Measurements from ENCODE around the gene DPH3. TPM values are rescaled to one million over a fixed set of nuclear protein-coding genes. Genes with fewer than 3 reads are reported as not detected.
A peak's percentile ranks its signal among the peaks of the same experiment; 100 is the strongest.

The DPH3 gene
- total RNA-seq, 1 experiment from 2014 or later = 27.8 TPM

DNA sequence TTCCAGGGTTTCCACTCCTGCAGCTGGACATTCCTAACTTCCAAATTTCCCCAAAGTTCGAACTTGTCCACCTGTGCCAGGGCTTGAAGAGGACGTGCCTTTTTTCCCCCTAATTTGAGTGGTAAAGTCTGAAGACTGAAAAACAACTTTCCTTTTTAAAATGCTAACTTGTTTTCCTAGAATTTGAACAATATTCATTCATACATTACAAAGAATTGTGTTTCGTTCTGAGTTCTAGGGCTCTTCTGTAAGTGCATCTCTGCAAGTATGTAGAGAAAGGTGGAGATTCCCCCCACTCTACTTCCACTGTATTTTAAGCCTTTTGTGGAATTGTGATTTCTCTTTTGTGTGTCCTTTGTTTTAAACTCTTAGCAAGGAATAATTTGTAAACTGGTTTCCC is 9.4 kb downstream of the DPH3 start:
- POLR2A ChIA-PET = no interaction called here
- no peak overlapping the region for H3K4me3 Mint-ChIP-seq

DNA sequence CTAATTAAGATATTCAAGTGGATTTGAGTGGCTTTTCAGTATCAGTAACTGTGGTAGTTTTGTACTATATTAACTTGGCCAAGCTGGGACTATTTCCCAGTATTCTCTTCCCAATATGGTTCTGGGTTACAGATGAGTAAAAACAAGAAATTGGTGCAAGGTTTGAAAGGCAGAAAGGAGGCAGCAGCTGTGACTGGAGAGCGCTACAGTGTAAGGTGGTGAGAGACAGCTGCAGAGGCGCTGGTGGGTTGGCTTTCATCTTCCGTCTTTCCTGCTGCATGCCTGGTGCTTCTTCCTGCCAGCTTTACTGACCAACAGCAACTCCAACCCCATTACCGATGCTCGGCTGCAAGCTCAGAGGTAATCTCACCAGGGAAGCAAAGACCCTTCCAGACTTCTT is 9.8 kb downstream of the DPH3 start:
- TF ChIP-seq NR1H2 (CRISPR knock-in tag; IDR thresholded peaks at IDR 0.05) (no peak), ZNF425 (CRISPR knock-in tag; conservative IDR thresholded peaks at IDR 0.05) (no peak)
- no peaks in the 10 kb centered on the region; the same call in 1 of the 2 replicates for H3K27me3 Mint-ChIP-seq (ENCODE audit: low read depth)
- peaks cover 27% of the 10 kb centered on the region for H3K4me1 Mint-ChIP-seq
- DNase-seq (ENCODE audit: low spot score) = no peak
- ChIA-PET CTCF (interaction anchor here (0.9 kb wide), 2 partner anchors 77 to 204 kb away, joined by 3 read pairs; no protein-coding TSS in a partner anchor), POLR2A (no interaction called here)
- peak; percentile 29; the same call in 1 of the 2 replicates for ATAC-seq
- H3K36me3 Mint-ChIP-seq = peaks cover 3% of the 10 kb centered on the region
- H3K4me3 Mint-ChIP-seq = no peak overlapping the region
- H3K27ac Mint-ChIP-seq = 0 out of 2 replicates have a peak overlapping the region, but pooled peaks have one; percentile 24
- no peaks in the 10 kb centered on the region for H3K9me3 Mint-ChIP-seq

More for the DNA sequence above, 9.4 kb downstream of the DPH3 start:
- Mint-ChIP-seq H3K4me1 (peaks cover 27% of the 10 kb centered on the region), H3K9me3 (no peaks in the 10 kb centered on the region), H3K27me3 (ENCODE audit: low read depth) (no peaks in the 10 kb centered on the region; the same call in 1 of the 2 replicates), H3K36me3 (peaks cover 6% of the 10 kb centered on the region), H3K27ac (0 out of 2 replicates have a peak overlapping the region, but pooled peaks have one; percentile 57)
- no peak for DNase-seq (ENCODE audit: low spot score)
- CTCF ChIA-PET = interaction anchor here (0.9 kb wide), 1 partner anchor 205 kb away, joined by 3 read pairs; no protein-coding TSS in a partner anchor
- TF ChIP-seq ZNF219 (CRISPR knock-in tag; IDR thresholded peaks at IDR 0.05; ENCODE audit: borderline replicate concordance) (no peak), ZNF423 (CRISPR knock-in tag; IDR thresholded peaks at IDR 0.05) (no peak), ZNF263 (CRISPR knock-in tag; IDR thresholded peaks at IDR 0.05; ENCODE audit: low read depth) (no peak), JUN (CRISPR knock-in tag; IDR thresholded peaks at IDR 0.05) (no peak), ZNF671 (CRISPR knock-in tag; IDR thresholded peaks at IDR 0.05) (no peak), ZNF396 (CRISPR knock-in tag; IDR thresholded peaks at IDR 0.05; ENCODE audit: borderline replicate concordance) (no peak), ATF6 (CRISPR knock-in tag; IDR thresholded peaks at IDR 0.05) (no peak), MLX (CRISPR knock-in tag; IDR thresholded peaks at IDR 0.05) (no peak), CTCF (IDR thresholded peaks at IDR 0.05) (no peak), NFYB (CRISPR knock-in tag; conservative IDR thresholded peaks at IDR 0.05; ENCODE audit: low read depth) (no peak), MYBL2 (CRISPR knock-in tag; IDR thresholded peaks at IDR 0.05) (no peak), HMGA2 (CRISPR knock-in tag; IDR thresholded peaks at IDR 0.05) (no peak), NFATC4 (CRISPR knock-in tag; IDR thresholded peaks at IDR 0.05) (no peak)
- ATAC-seq = no peak; the same call in 1 of the 2 replicates

DNA sequence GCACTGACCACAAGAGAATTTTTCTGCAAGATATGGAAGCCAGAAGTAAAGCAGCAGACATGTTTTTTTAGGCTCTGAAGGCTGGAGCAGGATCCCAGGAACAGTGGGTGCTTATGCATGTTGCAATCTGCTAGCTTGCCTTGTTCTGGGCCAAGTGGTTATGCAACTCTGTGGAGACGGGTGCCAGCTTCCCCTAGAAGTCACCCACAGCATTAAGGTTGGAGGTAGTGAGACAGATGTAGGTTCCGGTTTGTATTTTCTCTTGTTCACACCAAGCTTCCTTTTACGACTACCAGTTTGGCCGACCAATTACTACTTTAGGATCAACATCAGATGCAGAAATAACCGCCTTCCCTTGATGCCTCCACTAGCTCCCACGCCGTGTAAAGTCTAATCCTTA is 11.1 kb downstream of the DPH3 start:
- ChIA-PET POLR2A (no interaction called here), CTCF (no interaction called here)
- no peaks in the 10 kb centered on the region for H3K9me3 Mint-ChIP-seq
- DNase-seq (ENCODE audit: low spot score) (no peak), ATAC-seq (no peak)
- H3K36me3 Mint-ChIP-seq = no peaks in the 10 kb centered on the region
- H3K4me3 Mint-ChIP-seq = no peak overlapping the region
- TF ChIP-seq ETV6 (CRISPR knock-in tag; IDR thresholded peaks at IDR 0.05) = no peak
- TF ChIP-seq, protein P1, sequence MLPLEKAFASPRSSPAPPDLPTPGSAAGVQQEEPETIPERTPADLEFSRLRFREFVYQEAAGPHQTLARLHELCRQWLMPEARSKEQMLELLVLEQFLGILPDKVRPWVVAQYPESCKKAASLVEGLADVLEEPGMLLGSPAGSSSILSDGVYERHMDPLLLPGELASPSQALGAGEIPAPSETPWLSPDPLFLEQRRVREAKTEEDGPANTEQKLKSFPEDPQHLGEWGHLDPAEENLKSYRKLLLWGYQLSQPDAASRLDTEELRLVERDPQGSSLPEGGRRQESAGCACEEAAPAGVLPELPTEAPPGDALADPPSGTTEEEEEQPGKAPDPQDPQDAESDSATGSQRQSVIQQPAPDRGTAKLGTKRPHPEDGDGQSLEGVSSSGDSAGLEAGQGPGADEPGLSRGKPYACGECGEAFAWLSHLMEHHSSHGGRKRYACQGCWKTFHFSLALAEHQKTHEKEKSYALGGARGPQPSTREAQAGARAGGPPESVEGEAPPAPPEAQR (CRISPR knock-in tag; IDR thresholded peaks at IDR 0.05) = no peak
- TF ChIP-seq MLX (CRISPR knock-in tag; IDR thresholded peaks at IDR 0.05) = no peak
- no peak overlapping the region for H3K27ac Mint-ChIP-seq
- H3K27me3 Mint-ChIP-seq (ENCODE audit: low read depth) = no peaks in the 10 kb centered on the region; the same call in 1 of the 2 replicates
- peaks cover 27% of the 10 kb centered on the region for H3K4me1 Mint-ChIP-seq
